ENCODE data around the gene SLC29A3. TPM values are rescaled to one million over a fixed set of nuclear protein-coding genes. Genes with fewer than 3 reads are reported as not detected.

The SLC29A3 gene
- total RNA-seq, 1 experiment from 2014 or later = 5.9 TPM

- Histone ChIP-seq H3K27ac (ENCODE audit: low read depth, low read length) (no peak overlapping the region), H3K9me3 (ENCODE audit: control insufficient read depth in 1 of 2, insufficient read depth in 1 of 2, low read depth in 1 of 2, low read length in 2 of 2) (no peaks in the 10 kb centered on the region), H2AFZ (ENCODE audit: low read depth, low read length, poor library complexity, severe bottlenecking) (no peak overlapping the region), H4K20me1 (ENCODE audit: insufficient read depth) (no peaks in the 10 kb centered on the region), H3K4me3 (replicated peaks in 1 of 2; ENCODE audit: low read depth in 1 of 2, low read length in 2 of 2) (no peak overlapping the region), H3K9me2 (ENCODE audit: insufficient read depth) (no peaks in the 10 kb centered on the region), H3K4me1 (ENCODE audit: control insufficient read depth in 1 of 2, insufficient read depth in 2 of 2, low read length in 2 of 2) (no peaks in the 10 kb centered on the region), H3K79me2 (ENCODE audit: insufficient read depth, low read length) (no peaks in the 10 kb centered on the region), H3K4me2 (ENCODE audit: low read length) (no peak overlapping the region), H3K9ac (ENCODE audit: low read length) (no peak overlapping the region), H3K36me3 (ENCODE audit: control insufficient read depth in 1 of 2, insufficient read depth in 2 of 2, low read length in 2 of 2) (peaks cover 0 to 14% of the 10 kb centered on the region in 2 experiments; a peak in 2 of 4 replicates), H3K27me3 (ENCODE audit: insufficient read depth, low read length) (no peaks in the 10 kb centered on the region)
- intact Hi-C loops (cut with micrococcal nuclease) = no loop called here
- ATAC-seq (no peak), DNase-seq (ENCODE audit: low read depth, low spot score) (no peak)
- no peak for TF ChIP-seq EZH2 (IDR thresholded peaks at IDR 0.05)
- no peak for TF ChIP-seq POLR2A (IDR thresholded peaks at IDR 0.05; ENCODE audit: borderline replicate concordance, extremely low read depth, insufficient read depth, insufficient read length)
- TF ChIP-seq, protein P1, sequence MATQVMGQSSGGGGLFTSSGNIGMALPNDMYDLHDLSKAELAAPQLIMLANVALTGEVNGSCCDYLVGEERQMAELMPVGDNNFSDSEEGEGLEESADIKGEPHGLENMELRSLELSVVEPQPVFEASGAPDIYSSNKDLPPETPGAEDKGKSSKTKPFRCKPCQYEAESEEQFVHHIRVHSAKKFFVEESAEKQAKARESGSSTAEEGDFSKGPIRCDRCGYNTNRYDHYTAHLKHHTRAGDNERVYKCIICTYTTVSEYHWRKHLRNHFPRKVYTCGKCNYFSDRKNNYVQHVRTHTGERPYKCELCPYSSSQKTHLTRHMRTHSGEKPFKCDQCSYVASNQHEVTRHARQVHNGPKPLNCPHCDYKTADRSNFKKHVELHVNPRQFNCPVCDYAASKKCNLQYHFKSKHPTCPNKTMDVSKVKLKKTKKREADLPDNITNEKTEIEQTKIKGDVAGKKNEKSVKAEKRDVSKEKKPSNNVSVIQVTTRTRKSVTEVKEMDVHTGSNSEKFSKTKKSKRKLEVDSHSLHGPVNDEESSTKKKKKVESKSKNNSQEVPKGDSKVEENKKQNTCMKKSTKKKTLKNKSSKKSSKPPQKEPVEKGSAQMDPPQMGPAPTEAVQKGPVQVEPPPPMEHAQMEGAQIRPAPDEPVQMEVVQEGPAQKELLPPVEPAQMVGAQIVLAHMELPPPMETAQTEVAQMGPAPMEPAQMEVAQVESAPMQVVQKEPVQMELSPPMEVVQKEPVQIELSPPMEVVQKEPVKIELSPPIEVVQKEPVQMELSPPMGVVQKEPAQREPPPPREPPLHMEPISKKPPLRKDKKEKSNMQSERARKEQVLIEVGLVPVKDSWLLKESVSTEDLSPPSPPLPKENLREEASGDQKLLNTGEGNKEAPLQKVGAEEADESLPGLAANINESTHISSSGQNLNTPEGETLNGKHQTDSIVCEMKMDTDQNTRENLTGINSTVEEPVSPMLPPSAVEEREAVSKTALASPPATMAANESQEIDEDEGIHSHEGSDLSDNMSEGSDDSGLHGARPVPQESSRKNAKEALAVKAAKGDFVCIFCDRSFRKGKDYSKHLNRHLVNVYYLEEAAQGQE (IDR thresholded peaks at IDR 0.05; ENCODE audit: low read depth) = no peak
- no peak for TF ChIP-seq POLR2AphosphoS5 (IDR thresholded peaks at IDR 0.05; ENCODE audit: low read depth, low read length)
- TF ChIP-seq CBX3 (IDR thresholded peaks at IDR 0.05; ENCODE audit: low read depth) = no peak
- no peak for TF ChIP-seq SRF (IDR thresholded peaks at IDR 0.05; ENCODE audit: low read depth)
- TF ChIP-seq JUND (IDR thresholded peaks at IDR 0.05) = no peak
- TF ChIP-seq, protein P2, sequence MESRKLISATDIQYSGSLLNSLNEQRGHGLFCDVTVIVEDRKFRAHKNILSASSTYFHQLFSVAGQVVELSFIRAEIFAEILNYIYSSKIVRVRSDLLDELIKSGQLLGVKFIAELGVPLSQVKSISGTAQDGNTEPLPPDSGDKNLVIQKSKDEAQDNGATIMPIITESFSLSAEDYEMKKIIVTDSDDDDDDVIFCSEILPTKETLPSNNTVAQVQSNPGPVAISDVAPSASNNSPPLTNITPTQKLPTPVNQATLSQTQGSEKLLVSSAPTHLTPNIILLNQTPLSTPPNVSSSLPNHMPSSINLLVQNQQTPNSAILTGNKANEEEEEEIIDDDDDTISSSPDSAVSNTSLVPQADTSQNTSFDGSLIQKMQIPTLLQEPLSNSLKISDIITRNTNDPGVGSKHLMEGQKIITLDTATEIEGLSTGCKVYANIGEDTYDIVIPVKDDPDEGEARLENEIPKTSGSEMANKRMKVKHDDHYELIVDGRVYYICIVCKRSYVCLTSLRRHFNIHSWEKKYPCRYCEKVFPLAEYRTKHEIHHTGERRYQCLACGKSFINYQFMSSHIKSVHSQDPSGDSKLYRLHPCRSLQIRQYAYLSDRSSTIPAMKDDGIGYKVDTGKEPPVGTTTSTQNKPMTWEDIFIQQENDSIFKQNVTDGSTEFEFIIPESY (IDR thresholded peaks at IDR 0.05; ENCODE audit: extremely low read depth, insufficient replicate concordance, low read length) = no peak
- no peak for TF ChIP-seq SP1 (IDR thresholded peaks at IDR 0.05; ENCODE audit: low read depth)
- no peak for TF ChIP-seq ZNF274 (IDR thresholded peaks at IDR 0.05; ENCODE audit: low read depth, low read length)
- no peak for TF ChIP-seq YY1 (IDR thresholded peaks at IDR 0.05; ENCODE audit: extremely low read depth, insufficient replicate concordance, low read depth, low read length)
- ChIA-PET RAD21 (ENCODE audit: low non-redundant PET in 1 of 2, low total read pairs in 2 of 2, uncharacterized antibody in 2 of 2, unreplicated experiment in 2 of 2) (no interaction called here), POLR2A (no interaction called here), CTCF (no interaction called here)
- BruUV-seq (replicated peaks) = no TSS peak
These were observed 24.2 kb upstream of the SLC29A3 start for GRCh38 chr10:71294856-71295255.
